Astrocyte of the cerebellum (primary cell): Measurements from ENCODE around the gene PDE8B.

ENCODE experiments used
- DNase-seq: peaks from one replicate; pipeline ENCODE4 v3.0.0-alpha.2; 2011; ENCODE audit warnings: low read depth
- H3K4me3 ChIP-seq: 2 replicates; pipeline ENCODE4 v1.5.1; 2011; ENCODE audit warnings: mild to moderate bottlenecking, low read depth, low read length, moderate library complexity
- CTCF ChIP-seq: IDR thresholded peaks from 2 replicates; pipeline ENCODE4 v1.5.1; 2012; ENCODE audit warnings: low read length, low read depth, moderate library complexity, mild to moderate bottlenecking; ENCODE audit errors: missing control alignments
- in situ Hi-C: cut with HindIII; loops from 2 replicates; pipeline ENCODE4 v1.10.0; 2017; ENCODE audit warnings: low sequenced_read_pairs

PDE8B gene

GRCh38 chr5:77225531-77225930, 15.1 kb downstream of the PDE8B start:
- no peak for TF ChIP-seq CTCF
- in situ Hi-C loops = no loop called here
- H3K4me3 ChIP-seq = no peak overlapping the region
- no peak for DNase-seq

GRCh38 chr5:77229887-77230286, 19.4 kb downstream of the PDE8B start:
- in situ Hi-C loops = no loop called here
- no peak for TF ChIP-seq CTCF
- no peak for DNase-seq
- no peak overlapping the region for H3K4me3 ChIP-seq

- no peak for TF ChIP-seq CTCF
- DNase-seq = no peak
- no peak overlapping the region for H3K4me3 ChIP-seq
- in situ Hi-C loops = no loop called here
Measured at GRCh38 chr5:77230727-77231470, 20.4 kb downstream of the PDE8B start.

- no peak for TF ChIP-seq CTCF
Measured at GRCh38 chr5:77231471-77232138, 21.1 kb downstream of the PDE8B start.

GRCh38 chr5:77232574-77233358, 22.3 kb downstream of the PDE8B start:
- in situ Hi-C loops = no loop called here
- TF ChIP-seq CTCF = no peak
- no peak overlapping the region for H3K4me3 ChIP-seq

More at GRCh38 chr5:77231471-77232138, 21.1 kb downstream of the PDE8B start:
- no peak overlapping the region for H3K4me3 ChIP-seq
- in situ Hi-C loops = no loop called here
- no peak for DNase-seq

GRCh38 chr5:77235846-77236721, 25.6 kb downstream of the PDE8B start:
- no peak for DNase-seq
- TF ChIP-seq CTCF = no peak
- H3K4me3 ChIP-seq = no peak overlapping the region
- in situ Hi-C loops = no loop called here

More at GRCh38 chr5:77232574-77233358, 22.3 kb downstream of the PDE8B start:
- DNase-seq = no peak
